ENCODE results near the gene KICS2.

- TF ChIP-seq CTCF (IDR thresholded peaks at IDR 0.05; ENCODE audit: insufficient read depth, low read depth, low read length) = no peak
- TF ChIP-seq EZH2 (IDR thresholded peaks at IDR 0.05; ENCODE audit: insufficient read depth, low read length) = no peak
Measured at GRCh38 chr12:64225626-64226025, 3.5 kb upstream of the KICS2 start.

Data from astrocyte (in vitro differentiated cells and primary cell).